Measurements from ENCODE around the gene INPP5A. TPM values are rescaled to one million over a fixed set of nuclear protein-coding genes. Genes with fewer than 3 reads are reported as not detected.
"Not testable (repeated sequence)": the region's sequence is repeated elsewhere in the genome, so short reads cannot be mapped to it uniquely, and the experiment has no call there.

The INPP5A gene
- polyA plus RNA-seq, 1 donor, result 51.2 TPM

GRCh38 chr10:132813560-132814468 is 276.2 kb downstream of the INPP5A start:
- no peak for DNase-seq (ENCODE audit: low read depth)

DNA sequence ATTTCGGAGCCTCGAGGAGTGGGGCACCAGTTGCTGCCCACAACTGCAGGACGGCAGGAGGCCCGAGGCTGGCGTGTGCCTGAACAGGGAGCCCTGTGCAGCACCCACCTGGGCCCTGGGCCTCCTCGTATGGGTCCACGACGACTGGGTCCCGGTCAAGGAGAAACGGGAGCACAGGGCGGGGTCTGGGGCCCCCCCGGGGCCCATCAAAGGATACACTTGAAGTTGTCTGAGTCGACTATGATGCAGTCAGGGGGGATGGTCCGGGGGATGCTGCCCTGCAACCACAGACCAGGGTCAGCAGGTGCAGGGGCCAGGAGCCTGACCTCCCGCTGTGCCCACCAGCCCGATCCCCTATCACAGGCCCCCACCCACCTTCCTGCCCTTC is 276.9 kb downstream of the INPP5A start:
- no peak for DNase-seq (ENCODE audit: low read depth)

- DNase-seq (ENCODE audit: low read depth), result no peak
Observed at GRCh38 chr10:132815168-132815857, 277.7 kb downstream of the INPP5A start.

DNA sequence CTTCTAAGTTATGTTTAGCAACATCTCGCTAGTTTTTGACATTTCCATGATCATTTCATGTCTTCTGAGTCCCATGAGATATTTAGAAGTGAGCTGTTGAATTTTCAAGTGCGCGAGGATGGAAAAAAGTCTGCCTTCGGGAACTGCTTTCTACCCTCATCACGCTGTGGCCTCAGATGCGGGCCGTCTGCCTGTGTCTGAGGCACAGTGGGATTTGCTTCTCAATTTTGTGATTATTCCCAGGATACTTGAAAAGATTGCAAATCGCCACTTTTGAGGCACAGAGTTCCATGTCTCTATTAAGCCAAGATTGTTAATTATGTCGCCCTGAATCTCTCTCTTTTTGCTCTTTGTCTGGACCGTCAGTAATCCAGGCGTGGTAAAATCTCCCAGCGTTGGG is 279.1 kb downstream of the INPP5A start:
- DNase-seq (ENCODE audit: low read depth), result no peak

DNA sequence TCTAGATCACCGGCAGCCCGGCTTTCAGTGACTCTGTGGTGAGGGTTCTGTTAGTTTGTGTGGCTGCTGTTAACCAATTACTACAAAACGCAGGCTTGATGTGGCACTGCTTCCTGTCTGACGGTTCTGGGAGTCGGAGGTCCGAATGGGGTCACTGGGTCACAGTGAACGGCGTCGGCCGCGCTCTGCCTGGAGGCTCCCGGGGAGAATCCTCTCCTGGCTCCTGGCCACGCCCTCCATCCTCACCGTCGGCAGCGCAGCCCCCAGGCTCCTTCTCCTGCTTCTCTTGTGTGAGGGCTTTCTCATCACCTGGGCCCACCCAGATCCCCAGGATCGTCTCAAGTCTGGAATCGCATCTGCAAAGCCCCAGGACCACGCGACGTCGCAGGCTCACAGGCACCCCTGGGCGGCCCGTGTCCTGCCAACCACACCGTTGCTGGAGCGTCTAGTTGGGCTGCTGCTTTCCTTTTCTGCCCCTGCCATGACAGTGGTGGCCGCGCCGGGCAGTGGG is 280.2 kb downstream of the INPP5A start:
- DNase-seq (ENCODE audit: low read depth), result no peak

DNA sequence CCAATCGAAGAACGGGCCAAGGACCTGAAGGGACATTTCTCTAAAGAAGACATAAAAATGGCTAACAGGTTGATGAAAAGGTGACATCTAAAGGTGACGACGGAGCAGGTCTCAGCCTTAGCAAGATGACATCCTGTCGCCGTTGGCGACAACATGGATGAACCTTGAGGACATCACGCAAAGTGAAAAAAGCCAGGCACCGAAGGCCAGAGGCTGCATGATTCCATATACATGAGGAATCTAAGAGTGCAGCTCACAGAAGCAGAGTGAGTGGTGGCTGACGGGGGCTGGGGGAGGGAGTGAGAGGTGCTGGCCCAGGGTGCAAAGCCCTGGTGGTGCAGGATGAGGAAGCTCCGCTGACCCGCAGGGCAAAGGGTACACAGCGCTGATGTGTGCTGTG is 282.5 kb downstream of the INPP5A start:
- DNase-seq (ENCODE audit: low read depth), result no peak

GRCh38 chr10:132825783-132826523 is 288.4 kb downstream of the INPP5A start:
- not testable (repeated sequence) for DNase-seq (ENCODE audit: low read depth)

GRCh38 chr10:132826524-132827422 is 289.2 kb downstream of the INPP5A start:
- no peak for DNase-seq (ENCODE audit: low read depth)

DNA sequence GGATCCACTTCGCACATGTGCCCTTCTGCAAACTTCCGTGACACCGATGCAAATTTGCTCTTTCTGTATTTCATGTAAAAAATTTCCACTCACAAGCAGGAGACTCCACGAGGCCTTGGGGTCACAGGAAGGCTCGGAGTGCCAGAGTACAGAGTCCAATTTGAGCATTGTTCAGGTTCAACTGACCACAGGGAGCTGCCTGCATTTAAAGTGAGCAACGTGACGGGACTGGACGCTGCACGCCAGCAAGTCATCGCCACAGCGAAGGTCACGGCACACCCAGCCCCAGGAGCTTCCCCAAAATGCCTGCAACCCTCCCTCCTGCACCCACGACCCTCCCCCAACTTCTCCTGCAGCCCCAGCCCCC is 289.8 kb downstream of the INPP5A start:
- no peak for DNase-seq (ENCODE audit: low read depth)

DNA sequence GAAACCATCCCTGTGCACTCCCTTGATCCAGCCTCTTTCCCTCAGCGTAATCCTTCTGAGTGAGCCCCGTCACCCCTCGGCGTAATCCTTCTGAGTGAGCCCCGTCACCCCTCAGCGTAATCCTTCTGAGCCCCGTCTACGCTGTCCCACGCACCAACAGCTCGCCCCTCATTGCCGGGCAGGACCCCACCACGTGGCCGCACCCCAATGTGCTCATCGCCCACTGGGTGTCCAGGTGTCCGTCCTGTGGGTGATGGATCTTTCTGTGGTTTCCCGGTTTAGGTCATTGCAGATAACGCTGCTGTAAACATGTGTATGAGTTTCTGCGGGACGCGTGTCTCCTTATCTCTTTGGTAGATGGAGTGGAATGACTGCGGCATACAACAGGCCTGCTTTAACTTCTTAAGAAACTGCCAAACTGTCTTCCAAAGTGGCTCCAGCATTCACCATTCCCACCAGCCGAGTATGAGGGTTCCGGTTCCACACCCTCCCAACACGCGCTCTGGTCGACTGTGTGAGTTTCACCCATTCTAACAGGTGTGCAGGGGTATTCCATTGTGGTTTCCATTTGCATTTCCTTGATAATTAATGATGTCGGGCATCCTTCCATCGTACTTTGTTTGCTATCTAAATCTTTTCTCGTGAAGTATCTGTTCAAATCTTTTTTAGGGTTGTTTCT is 290.4 kb downstream of the INPP5A start:
- no peak for DNase-seq (ENCODE audit: low read depth)

DNA sequence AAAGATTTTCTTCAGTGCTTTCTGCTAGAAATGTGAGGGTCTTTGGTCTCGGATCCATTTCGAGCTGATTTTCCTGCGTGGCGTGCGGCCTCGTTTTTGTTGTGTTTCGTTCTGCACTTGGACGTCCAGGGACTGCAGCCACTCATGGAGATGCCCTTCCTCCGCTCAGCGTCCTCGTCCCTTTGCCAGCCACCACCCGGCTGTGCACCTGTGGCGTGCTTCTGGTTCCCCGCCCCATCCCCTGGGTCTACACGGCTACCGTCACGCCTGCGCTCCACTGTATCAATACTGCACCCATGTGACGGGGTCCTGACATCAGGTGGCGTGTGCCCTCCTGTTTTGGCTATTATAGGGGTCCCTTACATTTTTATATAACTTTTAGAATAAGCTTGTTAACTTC is 291.1 kb downstream of the INPP5A start:
- no peak for DNase-seq (ENCODE audit: low read depth)

DNA sequence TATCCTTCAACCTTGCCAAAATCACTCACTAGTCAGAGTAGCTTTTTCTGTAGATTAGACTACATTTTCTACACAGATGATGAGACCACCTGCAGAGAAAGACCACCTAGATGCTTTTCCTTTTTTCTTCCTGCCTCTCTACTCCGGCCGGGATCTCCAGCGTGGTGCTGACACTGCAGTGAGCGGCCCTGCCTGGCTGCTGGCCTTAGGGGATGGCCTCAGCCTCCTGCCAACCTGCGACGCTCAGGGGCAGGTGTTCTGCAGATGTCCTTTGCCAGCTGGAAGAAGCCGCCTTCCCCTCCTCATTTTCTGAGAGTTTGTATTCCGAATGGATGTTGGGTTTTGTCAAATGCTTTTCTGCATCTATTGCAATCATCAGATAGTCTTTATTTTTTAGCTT is 291.8 kb downstream of the INPP5A start:
- no peak for DNase-seq (ENCODE audit: low read depth)

GRCh38 chr10:132832186-132832969 is 294.8 kb downstream of the INPP5A start:
- DNase-seq (ENCODE audit: low read depth), result no peak

Other genes with a start within 250 kb of the INPP5A start
- gene STK32C, start 229.8 kb upstream of the INPP5A start, polyA plus RNA-seq (ENCODE audit: insufficient read length), result 10.3 TPM
- 7.3 TPM for gene LRRC27, start 205.6 kb upstream of the INPP5A start, polyA plus RNA-seq (ENCODE audit: insufficient read length)
- 13.0 TPM for gene PWWP2B, start 140.6 kb upstream of the INPP5A start, polyA plus RNA-seq (ENCODE audit: insufficient read length)
- 2.6 TPM for gene NKX6-2, start 248.4 kb downstream of the INPP5A start, polyA plus RNA-seq (ENCODE audit: insufficient read length)